KG1 (cell line): Measurements from ENCODE around the gene IRF7.

Experiments used
- DNase-seq: peaks from one replicate; lab custom pipeline; 2025; lab: John Stamatoyannopoulos, UW

Gene IRF7

GRCh38 chr11:640021-640706 is 24.4 kb upstream of the IRF7 start:
- no peak for DNase-seq

DNA sequence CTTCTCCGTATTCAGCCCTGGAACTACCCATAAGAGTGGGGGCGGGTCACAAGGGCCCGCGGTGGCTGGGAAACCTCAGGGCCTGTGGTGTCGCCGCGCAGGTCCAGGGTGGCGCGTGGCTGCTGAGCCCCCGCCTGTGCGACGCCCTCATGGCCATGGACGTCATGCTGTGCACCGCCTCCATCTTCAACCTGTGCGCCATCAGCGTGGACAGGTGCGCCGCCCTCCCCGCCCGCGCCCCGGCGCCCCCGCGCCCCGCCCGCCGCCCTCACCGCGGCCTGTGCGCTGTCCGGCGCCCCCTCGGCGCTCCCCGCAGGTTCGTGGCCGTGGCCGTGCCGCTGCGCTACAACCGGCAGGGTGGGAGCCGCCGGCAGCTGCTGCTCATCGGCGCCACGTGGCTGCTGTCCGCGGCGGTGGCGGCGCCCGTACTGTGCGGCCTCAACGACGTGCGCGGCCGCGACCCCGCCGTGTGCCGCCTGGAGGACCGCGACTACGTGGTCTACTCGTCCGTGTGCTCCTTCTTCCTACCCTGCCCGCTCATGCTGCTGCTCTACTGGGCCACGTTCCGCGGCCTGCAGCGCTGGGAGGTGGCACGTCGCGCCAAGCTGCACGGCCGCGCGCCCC is 23.7 kb upstream of the IRF7 start:
- no peak for DNase-seq

GRCh38 chr11:638631-639331 is 23.0 kb upstream of the IRF7 start:
- no peak for DNase-seq

DNA sequence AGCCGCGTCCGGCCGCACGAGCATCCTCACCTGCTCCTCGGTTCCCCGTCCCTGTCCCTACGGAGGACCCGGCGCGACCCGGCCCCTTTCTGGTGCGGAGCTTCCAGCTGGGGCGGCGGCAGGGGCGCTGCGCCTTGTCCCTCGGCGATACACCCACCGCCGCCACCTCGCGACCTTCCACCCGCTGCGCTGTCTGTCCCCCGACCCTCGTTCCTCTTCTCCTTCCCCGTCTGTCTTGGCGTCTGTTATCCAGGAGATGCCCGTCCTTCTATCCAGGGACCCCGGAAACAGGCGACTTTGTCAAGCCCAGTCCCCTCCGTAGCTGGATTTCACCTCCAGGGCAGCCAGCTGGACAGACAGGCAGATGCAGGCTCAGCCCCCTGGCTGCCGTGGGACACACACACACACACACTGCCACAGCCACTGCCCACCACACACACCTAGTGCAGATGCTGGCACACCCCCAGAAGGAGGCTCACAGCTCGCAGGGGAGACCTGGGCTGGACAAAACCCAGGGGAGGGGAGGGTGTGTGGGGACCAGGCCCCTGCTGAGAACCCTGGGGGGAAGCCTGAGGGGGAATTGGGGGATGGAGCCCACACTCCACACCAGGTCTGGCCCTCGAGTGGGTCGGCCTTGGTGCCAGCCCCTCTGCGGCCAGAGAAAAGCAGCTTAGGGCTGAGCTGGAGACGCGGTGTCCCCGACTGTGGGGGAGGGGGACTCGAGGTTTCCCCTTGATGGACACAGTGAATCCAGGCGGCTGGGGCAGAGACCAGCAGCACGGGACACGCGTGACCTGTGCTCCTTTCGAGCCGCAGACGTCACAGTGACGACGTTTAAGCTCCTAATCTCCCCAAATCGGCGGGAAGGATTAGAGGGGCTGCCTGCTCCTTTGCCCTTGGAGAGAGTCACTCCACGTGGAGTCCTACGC is 22.1 kb upstream of the IRF7 start:
- no peak for DNase-seq

- no peak for DNase-seq
Measured at GRCh38 chr11:637333-637592, 21.5 kb upstream of the IRF7 start.

GRCh38 chr11:636511-637332 is 21.0 kb upstream of the IRF7 start, which contains the start of gene DRD4:
TSS of gene DRD4 (plus strand) at chr11:637269. CDS start at chr11:637305, 36 bp downstream.
- no peak for DNase-seq

DNA sequence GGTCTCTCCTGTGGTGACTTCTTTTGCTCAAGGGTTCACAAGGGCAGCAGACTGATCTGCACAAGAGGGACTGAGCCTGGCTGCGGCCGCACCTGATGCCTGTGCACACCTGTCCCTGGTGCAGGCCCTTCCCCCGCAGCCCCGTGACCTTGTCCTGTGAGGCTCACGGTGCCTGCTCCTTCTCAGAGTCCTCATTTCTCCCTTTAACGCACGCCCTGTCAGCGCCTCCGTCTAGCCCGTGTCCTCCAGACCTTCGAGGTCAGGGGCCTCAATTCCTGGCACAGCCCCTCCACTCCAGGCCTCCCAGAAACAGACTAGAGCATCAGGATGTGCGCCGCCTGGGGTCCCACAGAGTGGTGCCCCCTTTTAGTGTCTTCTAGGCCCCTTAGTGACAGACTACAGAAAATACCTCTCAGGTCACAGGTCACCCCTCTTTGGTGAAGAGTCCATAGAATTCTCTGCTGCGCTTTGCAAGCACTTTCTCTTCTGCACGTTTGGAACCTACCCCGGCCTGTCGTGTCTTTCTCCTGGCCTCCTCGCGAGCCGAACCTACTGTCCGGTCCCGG is 20.3 kb upstream of the IRF7 start:
- no peak for DNase-seq

GRCh38 chr11:630871-631270 is 15.1 kb upstream of the IRF7 start:
- DNase-seq: no peak

GRCh38 chr11:629237-629583 is 13.5 kb upstream of the IRF7 start:
- no peak for DNase-seq

- no peak for DNase-seq
Measured at GRCh38 chr11:628056-628455, 12.3 kb upstream of the IRF7 start.

GRCh38 chr11:627308-627576 is 11.5 kb upstream of the IRF7 start:
- no peak for DNase-seq

GRCh38 chr11:626475-627307 is 10.9 kb upstream of the IRF7 start, which contains the start of gene SCT:
TSS of gene SCT (minus strand) at chr11:627181. CDS start at chr11:627143, 38 bp downstream.
- DNase-seq: no peak

- DNase-seq: no peak
Measured at GRCh38 chr11:625636-626268, 10.0 kb upstream of the IRF7 start.

GRCh38 chr11:624705-625635 is 9.2 kb upstream of the IRF7 start, which contains the start of gene CDHR5:
TSS of gene CDHR5 (minus strand) at chr11:624955. CDS start at chr11:624902, 53 bp downstream.
- no peak for DNase-seq

DNA sequence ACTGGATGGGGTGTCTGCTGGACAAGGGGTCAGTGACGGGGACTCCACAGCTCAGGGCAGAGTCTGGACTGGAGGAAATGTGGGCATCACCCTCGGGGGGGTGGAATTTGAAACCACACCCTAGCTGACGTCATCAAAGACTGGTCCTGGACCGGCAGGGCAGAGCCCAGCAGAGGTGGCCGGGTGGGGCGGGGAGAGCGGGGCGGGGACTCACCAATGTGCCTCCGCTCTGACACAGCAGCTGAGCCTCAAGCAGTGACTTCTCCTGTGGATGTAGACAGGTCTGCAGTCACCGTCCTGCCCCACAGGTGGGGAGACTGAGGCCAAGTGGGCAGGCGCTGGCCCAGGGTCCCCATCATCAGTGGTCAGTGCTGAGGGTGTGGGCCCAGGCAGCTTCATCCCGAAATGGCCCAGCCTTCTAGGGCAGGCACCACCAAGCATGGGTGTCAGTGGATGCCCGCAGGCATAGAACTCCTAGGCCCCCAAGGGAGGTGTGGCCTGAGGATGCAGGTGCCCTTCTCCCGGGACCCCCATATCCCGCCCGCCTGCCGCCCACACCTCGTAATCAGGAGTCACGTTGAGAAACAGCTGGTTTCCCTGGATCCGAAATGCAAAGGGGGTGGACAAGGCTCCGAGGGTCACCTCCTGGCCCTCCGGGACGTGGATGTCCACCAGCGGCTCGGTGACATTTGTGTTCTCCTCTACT is 8.4 kb upstream of the IRF7 start:
- no peak for DNase-seq

GRCh38 chr11:623349-623869 is 7.7 kb upstream of the IRF7 start:
- no peak for DNase-seq

DNA sequence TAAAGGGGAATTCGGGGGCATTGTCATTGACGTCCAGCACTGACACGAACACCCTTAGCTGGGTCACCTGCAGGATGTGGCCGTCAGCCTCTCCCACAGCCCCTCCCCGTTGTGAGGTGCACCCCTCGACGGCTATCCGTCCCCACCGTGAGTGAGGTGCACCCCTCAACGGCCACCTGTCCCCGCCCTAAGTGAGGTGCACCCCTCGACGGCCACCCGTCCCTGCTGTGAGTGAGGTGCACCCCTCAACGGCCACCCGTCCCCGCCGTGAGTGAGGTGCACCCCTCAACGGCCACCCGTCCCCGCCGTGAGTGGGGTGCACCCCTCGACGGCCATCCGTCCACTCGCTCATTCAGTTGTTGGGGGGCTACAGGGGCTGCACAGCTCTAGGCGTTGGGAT is 6.1 kb upstream of the IRF7 start:
- no peak for DNase-seq
